Measurements from ENCODE around the gene CENPB. TPM values are rescaled to one million over a fixed set of nuclear protein-coding genes. Genes with fewer than 3 reads are reported as not detected.

Gene CENPB
- total RNA-seq, 1 donor from 2014 or later, result 91.1 TPM

DNA sequence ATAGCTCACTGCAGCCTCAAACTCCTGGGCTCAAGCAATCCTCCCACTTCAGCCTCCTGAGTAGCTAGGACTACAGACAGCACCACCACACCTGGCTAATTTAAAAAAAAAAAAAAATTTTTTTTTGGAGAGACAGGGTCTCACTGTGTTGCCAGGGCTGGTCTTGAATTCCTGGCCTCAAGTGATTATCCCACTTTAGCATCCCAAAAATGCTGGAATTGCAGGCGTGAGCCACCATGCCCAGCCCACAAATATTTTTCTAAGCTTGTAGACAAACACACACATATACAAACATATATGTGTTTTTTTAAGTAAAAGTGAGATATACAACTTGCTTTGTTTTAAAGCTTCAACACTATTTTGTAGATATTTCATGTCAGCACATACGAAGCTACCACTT is 43.3 kb downstream of the CENPB start:
- TF ChIP-seq CTCF (IDR thresholded peaks at IDR 0.05), result no peak
- DNase-seq (ENCODE audit: low spot score), result no peak
- H3K36me3 Mint-ChIP-seq (ENCODE audit: low read depth), result peaks cover 2% of the 10 kb centered on the region
- H3K27ac Mint-ChIP-seq (ENCODE audit: unreplicated experiment), result no peak overlapping the region
- no peak overlapping the region for H3K4me3 Mint-ChIP-seq (ENCODE audit: unreplicated experiment)
- peaks cover 4% of the 10 kb centered on the region for H3K4me1 Mint-ChIP-seq (ENCODE audit: low read depth)
- peaks cover 8% of the 10 kb centered on the region for H3K27me3 Mint-ChIP-seq (ENCODE audit: low read depth)
- H3K9me3 Mint-ChIP-seq (ENCODE audit: low read depth), result no peaks in the 10 kb centered on the region

DNA sequence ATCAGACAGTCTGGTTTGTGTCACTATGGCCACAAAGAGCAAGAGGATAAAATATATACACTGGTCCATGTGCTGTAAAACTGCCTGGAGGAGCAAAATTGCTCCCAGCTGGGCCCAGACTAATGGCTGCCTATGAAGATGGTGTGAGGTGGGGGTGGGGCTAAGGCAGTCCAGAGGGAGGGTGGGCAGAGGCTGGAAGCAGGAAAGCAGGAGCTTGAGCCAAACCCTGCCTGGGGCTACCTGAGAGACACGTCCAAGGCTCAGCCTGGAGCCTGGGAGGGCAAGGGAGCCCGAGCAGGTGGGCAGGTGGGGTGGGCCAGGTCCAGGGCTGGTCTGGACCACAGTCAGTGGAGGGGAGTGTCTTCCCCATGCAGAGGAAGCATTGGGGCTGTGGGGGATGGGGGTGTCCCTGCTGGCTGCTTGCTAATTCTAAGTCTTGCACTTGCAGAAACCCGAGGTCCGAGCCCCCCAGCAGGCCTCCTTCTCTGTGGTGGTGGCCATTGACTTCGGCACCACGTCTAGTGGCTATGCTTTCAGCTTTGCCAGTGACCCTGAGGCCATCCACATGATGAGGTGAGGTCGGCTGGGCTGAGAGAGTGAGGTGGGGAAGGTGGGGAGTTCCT is 44.6 kb downstream of the CENPB start:
- H3K9me3 Mint-ChIP-seq (ENCODE audit: low read depth), result no peaks in the 10 kb centered on the region
- DNase-seq (ENCODE audit: low spot score), result peak; percentile 80

DNA sequence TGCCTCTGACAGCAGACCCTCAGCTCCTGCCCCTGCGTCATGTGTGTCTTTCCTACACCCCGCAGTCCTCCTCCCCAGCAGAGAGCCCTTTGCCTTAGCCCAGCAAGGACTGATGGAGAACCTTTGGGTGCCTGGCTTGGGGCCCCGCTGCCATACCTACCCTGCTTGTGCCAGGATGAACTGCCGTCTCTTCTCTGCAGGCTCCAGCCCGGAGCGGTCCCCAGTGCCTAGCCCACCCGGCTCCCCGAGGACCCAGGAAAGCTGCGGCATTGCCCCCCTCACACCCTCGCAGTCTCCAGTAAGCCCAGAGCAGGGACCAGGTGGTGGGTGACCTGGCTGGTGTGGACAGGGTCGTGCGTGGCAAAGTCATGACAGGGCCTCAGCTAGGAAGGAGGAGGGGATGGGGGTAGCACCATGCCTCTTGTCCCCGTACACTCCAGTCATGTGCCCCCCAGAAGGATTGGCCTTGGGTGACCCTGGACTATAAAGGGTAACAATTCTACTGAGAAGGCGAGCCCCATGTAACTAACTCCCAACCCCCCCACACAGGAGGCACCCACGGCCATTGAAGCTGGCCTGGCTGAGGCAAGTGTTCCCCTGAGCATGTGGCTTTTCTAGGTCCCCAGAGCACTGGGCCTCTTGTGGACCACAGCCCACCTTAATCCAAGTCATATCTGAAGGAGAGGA is 45.8 kb downstream of the CENPB start:
- no peaks in the 10 kb centered on the region for H3K9me3 Mint-ChIP-seq (ENCODE audit: low read depth)
- peaks cover 2% of the 10 kb centered on the region for H3K36me3 Mint-ChIP-seq (ENCODE audit: low read depth)
- peaks cover 4% of the 10 kb centered on the region for H3K4me1 Mint-ChIP-seq (ENCODE audit: low read depth)
- H3K27me3 Mint-ChIP-seq (ENCODE audit: low read depth), result peaks cover 5% of the 10 kb centered on the region
- no peak for TF ChIP-seq CTCF (IDR thresholded peaks at IDR 0.05)
- no peak overlapping the region for H3K27ac Mint-ChIP-seq (ENCODE audit: unreplicated experiment)
- no peak overlapping the region for H3K4me3 Mint-ChIP-seq (ENCODE audit: unreplicated experiment)
- DNase-seq (ENCODE audit: low spot score), result peak; percentile 71

More for the DNA sequence above, 44.6 kb downstream of the CENPB start:
- H3K27ac Mint-ChIP-seq (ENCODE audit: unreplicated experiment), result no peak overlapping the region
- no peak for TF ChIP-seq CTCF (IDR thresholded peaks at IDR 0.05)
- no peak overlapping the region for H3K4me3 Mint-ChIP-seq (ENCODE audit: unreplicated experiment)
- H3K4me1 Mint-ChIP-seq (ENCODE audit: low read depth), result peaks cover 4% of the 10 kb centered on the region
- H3K36me3 Mint-ChIP-seq (ENCODE audit: low read depth), result peaks cover 2% of the 10 kb centered on the region
- peaks cover 10% of the 10 kb centered on the region for H3K27me3 Mint-ChIP-seq (ENCODE audit: low read depth)

DNA sequence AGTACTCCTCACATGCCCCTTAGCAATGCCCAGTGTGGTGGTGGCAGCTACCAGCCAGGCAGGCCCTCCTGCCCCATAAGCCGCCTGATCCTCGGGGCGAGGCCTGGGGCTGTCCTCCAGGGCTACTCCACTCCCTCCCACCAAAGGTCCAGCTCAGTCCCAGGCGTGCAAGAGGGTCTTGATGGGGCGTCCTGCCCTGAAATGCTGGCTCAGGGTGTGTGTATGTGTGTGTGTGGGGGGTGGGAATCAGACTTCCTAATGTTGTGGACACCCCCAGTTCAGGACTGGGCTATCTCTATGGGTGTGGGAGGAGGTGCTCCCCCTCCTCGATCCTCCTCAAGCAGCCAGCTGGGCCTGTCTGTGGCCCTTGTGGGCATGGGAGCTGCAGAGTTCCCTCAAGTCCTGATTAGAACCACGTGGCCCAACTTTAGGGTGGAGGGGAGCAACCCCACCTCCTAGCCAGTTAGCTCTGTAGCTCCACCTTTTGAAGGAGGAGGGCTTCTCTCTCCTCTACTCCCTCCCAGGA is 46.6 kb downstream of the CENPB start:
- Mint-ChIP-seq H3K4me3 (ENCODE audit: unreplicated experiment) (no peak overlapping the region), H3K27ac (ENCODE audit: unreplicated experiment) (no peak overlapping the region), H3K27me3 (ENCODE audit: low read depth) (peaks cover 5% of the 10 kb centered on the region), H3K4me1 (ENCODE audit: low read depth) (peaks cover 4% of the 10 kb centered on the region), H3K9me3 (ENCODE audit: low read depth) (no peaks in the 10 kb centered on the region), H3K36me3 (ENCODE audit: low read depth) (peaks cover 2% of the 10 kb centered on the region)
- TF ChIP-seq CTCF (IDR thresholded peaks at IDR 0.05), result no peak
- no peak for DNase-seq (ENCODE audit: low spot score)

- Mint-ChIP-seq H3K4me1 (ENCODE audit: low read depth) (no peaks in the 10 kb centered on the region), H3K27me3 (ENCODE audit: low read depth) (peaks cover 1% of the 10 kb centered on the region), H3K36me3 (ENCODE audit: low read depth) (no peaks in the 10 kb centered on the region), H3K27ac (ENCODE audit: unreplicated experiment) (no peak overlapping the region), H3K9me3 (ENCODE audit: low read depth) (no peaks in the 10 kb centered on the region), H3K4me3 (ENCODE audit: unreplicated experiment) (no peak overlapping the region)
- peak; percentile 67 for DNase-seq (ENCODE audit: low spot score)
- no peak for TF ChIP-seq CTCF (IDR thresholded peaks at IDR 0.05)
These were observed 47.2 kb downstream of the CENPB start for GRCh38 chr20:3739054-3739925.
